HG03521 (cell line): Measurements from ENCODE around the gene SAMD7.

ENCODE experiments used
- ATAC-seq: cut with Tn5 transposase; IDR thresholded peaks from one replicate; pipeline ENCODE4 v1.9.1; 2021; ENCODE audit warnings: mild to moderate bottlenecking, moderate library complexity; ENCODE audit not compliant: unreplicated experiment

The SAMD7 gene

DNA sequence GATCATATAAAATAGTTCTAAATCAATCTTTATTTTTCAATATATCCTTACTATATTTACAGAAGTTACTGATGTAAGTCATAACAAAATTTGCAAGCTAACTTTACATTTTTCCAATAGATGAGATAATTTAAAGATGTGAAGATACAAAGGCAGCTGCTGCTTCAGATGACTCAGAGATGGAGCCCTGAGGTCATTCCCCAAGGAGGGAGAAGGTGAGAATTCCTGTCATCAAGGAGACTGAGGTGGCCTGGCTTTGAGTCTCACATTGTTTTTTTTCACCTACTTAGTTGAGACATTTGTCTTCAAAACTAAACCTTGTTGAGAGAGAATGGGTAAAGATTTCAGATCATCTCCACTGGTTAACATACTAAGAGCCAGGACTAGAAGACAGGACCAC, 3.9 kb upstream of the SAMD7 start:
- no peak for ATAC-seq

DNA sequence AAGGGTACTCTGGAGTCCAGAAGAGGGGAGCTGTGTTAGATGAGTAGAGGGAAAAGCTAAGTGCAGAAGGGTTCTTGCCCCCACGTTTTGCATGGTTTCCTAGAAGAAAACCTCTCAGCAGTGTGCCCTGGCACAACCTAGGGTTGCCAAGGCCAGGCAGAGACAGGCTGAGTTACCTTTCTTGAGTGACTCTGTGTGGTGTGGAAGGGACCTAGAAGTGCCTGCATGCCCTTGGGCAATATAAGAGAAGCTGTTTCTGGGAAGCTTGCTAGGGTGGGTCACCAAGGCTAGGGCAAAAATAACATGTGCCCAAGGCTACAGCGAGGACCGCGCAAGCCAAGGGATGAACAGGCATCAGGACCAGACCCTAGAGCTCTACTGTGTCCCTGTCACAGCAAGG, 3.4 kb upstream of the SAMD7 start:
- no peak for ATAC-seq

DNA sequence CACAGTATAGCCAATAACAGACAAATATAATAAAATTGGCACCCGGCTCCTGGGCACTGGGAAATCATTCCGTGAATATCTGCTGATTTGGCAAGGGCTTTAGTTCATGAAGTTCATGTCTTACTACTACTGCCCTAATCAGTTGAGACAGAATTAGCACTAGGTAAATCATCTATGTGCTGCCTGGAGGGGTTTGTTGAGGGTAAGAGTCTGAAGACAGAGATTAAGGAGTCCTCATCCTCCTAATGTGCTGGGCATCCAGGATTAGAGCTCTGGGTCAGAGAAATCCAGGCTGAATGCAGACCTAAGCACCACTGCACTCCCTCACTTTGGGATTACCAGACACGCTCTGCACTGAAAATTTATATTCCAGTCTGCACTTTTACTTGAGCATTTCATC, 2.0 kb downstream of the SAMD7 start:
- ATAC-seq = no peak

DNA sequence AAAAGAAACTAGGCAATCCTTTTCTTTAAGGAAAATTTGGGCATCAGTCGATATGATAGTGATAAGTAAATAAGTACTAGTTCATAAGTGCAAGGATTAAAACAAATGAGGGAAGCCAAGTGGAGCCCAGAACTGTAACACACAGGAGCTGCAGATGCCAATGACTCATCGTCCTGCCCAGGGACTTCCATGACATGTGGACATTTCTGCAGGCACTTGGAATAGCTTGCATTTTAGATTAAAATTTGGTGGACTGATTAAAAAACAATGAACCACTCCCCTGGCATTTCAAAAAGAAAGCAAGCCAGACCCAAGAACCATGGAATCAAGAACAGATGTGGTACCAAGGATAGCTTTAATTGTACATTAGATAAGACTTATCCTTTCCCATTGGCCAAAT, 2.9 kb downstream of the SAMD7 start:
- ATAC-seq = no peak

DNA sequence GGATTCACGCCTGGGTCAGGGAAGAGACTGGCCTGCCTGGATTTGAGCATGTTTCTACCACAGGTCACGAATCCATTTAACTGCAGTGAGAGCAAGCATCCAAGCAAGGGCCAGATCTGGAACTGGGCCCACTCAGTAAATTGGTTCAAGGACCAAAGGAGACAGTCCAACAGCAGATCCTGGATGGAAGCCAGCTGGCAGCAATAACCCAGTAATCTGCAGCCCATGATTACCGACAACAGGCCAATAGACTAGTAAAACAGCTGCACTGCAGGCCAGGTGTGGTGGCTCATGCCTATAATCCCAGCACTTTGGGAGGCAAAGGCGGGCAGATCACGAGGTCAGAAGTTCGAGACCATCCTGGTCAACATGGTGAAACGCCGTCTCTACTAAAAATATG, 11.8 kb downstream of the SAMD7 start:
- no peak for ATAC-seq

DNA sequence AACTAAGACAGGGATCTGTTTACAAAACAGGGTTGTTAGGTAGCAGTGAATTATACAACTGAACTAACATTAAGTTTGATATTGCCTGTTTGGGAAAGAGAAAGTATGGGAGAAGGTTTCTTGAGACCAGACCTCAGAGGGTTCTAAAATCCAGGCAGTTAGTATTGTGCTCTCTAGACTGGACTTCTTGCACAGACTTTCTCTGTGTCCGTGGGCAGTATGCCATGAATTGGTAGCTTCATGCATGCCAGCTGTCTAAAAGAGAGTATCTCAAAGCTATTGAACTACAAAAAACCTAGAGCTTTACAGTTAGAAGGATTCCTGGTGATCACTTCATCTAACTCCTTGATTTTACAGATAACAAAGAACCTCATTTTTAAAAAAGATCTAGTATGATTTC, 12.5 kb downstream of the SAMD7 start:
- no peak for ATAC-seq

DNA sequence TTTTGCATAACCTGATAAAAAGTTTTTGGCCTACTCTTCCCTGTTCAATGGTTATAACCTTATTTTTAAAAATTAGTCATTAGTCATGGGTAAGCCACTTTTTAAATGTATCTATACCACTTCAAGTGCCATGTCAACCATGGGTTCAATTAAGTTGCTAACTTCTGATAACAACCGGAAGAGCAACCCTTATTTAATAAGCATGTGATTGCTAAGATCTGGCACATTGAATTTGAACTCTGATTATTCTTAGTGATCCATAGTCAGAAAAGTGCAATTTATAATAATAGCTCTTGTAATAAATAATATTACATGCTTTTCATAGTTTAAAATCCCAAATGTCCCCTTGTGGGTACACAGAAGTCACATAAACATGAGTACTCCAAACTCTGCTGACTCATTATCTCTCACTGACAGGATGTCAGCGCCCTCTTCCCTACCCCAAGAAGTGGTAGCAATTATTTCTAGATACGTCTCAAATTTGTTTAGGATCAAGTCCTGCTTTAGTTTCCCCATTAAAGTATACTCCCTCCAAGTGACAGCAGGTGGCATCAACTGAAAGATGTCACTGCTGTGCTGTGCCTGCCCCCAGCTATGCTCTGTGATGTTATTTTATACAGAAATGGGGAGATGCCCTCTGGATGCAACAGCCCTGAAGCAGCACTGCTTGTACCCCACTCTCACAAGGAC, 18.6 kb downstream of the SAMD7 start:
- no peak for ATAC-seq

DNA sequence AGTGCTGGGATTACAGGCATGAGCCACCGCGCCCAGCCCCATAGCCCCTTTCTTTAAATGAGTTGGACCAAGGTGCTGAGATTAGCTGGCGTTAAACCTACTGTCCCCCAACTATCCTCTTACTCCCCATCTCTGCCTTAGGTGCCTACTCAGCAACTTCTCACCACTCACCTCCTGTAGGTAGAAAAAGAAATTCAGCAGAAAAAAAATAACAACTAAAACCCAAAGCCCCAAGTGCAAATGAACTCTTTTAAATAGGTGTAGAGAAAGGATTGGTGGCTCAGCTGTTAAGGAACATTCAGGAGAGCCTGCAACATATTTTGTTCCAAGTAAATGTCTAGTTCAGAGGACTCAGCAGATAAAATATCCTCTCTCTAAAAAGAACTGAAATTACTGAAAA, 19.5 kb downstream of the SAMD7 start:
- ATAC-seq = no peak

DNA sequence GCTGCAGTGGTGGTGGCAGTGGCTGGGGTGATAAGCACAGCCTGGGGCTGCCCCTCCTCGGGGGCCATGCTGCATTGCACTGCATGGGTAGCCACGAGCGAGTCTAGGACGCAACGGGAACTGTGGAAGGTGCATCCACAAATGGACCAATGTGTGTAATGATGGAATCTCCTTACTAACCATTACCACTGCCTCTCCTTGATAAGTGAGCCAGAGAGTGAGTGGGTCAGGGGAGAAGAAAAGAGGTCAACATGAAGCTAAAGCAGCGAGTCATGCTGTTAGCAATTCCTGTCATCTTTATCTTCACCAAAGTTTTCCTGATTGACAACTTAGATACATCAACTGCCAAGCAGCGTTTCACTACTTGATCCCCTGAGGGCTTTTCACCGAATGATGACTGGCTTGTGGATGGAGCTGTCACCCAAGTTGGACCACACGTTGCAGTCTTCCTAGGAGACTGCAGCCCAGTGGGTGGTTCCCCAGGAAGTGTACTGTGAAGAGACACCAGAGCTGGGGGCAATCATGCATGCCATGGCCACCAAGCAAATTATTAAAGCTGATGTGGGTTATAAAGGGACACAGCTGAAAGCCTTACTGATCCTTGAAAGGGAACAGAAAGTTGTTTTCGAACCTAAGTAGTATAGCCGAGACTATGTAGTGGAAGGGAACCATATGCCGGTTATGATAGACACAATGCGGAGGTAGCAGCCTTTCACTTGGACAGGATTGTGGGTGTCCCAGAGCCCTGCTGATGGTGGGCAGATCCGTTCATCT, 20.6 kb downstream of the SAMD7 start:
- peak; percentile 93 for ATAC-seq

DNA sequence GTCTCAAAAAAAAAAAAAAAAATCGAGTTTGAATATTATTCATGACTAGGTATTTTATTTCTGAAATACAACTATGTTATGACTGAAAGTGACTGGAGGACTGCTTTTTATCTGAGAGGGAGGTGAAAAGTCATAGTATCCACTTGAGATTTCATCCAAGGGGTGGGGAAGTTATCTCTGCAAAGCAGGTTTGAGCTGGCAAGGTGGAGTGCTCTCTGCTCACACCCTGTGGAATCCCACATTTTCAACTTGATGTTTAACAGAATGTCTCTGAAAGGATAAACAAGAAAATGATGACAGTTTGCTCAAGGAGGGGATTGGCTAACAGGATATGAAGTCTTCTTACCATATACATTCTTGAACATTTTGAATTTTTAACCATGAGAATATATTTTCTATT, 27.9 kb downstream of the SAMD7 start:
- no peak for ATAC-seq

DNA sequence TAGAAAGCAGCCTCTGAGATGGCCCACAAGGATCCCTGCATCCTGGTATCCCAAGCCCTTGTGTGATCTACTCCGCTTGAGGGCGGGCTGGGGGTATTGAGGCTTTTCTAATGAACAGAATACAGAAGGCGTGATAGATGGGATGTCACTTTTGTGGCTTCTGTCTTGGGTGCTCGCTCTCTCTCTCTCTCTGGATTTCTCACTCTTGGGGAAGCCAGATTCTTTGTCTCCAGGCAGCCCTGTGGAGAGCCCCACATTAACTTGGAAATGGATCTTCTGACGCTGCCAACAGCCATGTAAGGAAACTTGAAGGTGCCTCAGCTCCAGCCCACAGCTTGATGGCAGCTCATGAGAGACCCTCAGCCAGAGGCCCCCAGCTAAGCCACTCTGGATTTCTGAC, 28.4 kb downstream of the SAMD7 start:
- no peak for ATAC-seq

DNA sequence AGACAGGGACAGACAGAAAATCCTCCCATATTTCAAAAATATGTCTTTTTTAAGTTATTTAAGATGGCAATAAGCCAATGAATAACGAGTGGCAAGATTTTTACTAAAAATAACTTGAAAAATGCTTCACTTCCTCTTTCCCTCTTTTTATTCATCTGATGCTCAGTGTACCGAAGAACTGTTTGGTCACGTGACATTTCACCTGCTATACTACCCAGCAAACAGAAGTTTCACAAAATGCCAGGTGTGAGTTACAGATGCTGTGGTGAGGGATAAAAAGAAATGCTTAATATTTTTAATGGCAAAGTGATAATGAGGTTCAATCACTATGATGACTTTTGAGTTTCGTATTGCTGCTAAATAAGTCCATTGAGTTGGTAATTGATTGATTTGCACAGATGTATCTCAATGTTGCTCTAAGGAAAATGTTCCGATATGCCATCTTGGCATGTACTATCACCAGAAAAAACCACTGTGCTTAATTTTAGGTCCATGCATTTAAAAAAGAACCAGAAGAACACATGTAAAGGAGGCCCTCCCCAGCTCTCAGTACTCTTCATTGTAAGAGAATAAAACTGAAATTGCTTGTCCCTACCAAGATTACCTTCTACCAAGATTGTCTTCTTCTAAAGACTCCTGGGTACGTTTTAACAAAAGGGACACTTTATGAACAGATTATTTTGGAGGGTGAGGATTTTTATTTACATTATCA, 29.3 kb downstream of the SAMD7 start:
- peak; percentile 70 for ATAC-seq

DNA sequence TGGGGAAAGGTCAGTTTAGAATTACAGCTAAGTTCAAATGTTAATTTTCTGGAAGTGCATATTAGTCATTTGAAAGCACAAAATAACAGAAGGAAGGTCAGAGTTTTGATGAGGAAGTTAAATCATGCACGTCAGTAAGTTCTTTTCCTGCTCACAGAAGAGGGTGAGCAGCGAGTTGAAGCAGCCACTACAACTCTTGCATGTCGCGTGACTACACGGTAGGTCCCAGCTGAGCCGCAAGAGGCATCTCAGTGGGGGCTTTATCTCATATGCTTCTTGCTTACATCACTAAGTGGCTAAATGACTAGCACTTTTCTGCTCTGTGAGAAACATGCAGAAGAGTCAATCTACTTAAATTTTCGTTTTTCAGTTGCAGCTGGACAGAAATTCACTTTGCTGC, 33.9 kb downstream of the SAMD7 start:
- ATAC-seq = peak; percentile 83

DNA sequence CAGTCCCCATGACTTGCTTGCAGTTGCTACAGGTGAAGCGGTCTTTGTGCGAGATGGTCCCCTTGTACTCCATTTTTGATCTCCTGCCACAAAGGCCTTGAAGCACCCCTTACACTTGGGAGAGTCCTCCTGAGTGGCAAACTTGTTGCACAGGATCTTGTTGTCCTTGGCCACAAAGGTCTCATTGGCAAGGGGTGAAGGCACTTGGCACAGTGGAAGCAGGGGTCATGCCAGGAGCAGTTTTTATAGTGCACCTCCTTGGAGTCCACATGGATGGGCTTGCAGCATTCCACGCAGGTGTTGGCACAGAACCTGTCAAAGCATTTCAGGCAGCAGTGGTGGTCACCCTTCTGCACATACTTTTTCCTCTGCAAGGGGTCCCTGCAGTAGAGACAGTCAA, 35.0 kb downstream of the SAMD7 start:
- no peak for ATAC-seq

DNA sequence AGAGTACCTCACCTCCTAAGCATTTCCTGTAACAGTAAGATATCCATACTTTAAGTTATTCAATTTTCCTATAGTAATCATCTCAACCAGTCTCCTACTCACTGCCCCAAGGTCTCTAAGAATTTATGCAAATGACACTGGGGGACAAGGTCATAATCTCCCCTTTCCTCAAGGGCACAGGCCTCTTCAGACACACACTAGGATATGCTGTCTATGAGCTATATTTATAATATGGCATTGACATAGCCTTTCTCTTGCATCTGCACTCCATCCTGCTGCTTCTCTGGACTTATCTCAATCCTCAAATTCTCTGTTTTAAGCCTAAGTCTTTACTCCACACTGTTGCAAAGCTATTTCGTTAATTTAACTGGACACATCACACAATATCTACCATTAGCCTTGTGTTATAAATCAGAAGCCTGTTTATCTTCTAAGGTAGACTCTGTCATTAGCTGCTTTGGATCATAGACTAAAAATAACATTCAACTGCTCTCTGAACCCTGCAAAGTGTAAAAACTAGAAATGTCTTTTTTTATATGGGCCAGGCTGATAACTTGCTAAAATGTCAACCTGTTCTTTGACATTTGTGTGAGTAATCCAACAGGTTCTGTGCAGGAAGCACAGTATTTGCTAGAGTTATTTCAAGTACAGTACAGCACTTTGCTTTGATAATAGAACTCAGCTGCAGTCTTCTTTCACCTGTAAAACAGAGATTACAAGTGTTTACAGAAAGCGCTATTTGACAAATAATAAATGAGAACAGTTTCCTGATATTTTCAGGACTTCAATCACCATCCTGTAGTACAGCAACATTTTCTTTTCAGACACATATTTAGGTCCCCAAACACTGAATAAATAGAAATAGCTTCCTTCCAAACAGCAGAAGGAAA, 37.4 kb downstream of the SAMD7 start:
- no peak for ATAC-seq

DNA sequence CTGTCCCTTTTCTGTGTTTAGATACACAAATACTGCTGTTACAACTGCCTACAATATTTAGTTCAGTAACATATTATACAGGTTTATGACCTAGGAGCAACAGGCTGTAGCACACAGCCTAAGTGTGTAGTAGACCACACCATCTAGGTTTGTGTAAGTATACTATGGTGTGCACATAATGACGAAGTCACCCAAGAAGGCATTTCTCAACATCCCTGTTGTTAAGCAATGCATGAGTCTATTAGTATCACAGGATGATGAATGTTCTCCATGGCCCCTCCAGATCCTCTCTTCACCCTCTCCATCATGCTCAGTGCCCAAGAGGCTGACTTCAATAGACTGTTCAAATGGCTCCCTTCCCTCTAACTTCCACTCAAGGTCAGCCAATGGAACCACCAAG, 40.7 kb downstream of the SAMD7 start:
- ATAC-seq = no peak

DNA sequence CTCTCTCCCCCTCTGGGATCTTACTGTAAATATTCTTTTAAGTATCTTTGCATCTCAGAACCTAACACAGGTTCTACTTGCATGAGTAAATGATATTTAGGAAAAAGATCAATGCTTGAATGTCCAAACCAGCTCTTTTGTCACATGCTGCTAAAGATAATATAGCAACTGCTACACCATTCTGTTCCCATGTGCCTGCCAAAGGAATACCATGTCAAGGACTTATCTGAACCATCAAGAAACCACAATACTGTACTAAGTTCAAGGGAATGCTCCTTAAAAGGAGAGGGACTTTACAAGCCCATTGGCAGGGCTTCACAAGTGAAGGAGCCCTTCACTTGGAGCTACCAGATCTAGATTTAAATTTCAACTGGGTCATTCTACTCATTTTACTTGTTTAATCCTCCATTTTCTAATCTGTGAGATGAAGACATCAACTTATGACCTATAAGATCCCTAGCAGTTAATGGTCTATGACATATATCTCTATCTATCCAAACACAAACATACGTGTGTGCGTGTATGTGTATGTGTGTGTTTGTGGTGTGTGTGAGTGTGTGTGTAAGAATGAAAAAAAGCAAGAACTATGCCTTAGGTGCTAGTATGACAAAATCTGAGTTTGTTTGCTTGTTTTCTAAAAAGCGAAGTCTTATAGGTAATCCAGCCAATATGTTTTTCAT, 42.2 kb downstream of the SAMD7 start:
- peak; percentile 21 for ATAC-seq

DNA sequence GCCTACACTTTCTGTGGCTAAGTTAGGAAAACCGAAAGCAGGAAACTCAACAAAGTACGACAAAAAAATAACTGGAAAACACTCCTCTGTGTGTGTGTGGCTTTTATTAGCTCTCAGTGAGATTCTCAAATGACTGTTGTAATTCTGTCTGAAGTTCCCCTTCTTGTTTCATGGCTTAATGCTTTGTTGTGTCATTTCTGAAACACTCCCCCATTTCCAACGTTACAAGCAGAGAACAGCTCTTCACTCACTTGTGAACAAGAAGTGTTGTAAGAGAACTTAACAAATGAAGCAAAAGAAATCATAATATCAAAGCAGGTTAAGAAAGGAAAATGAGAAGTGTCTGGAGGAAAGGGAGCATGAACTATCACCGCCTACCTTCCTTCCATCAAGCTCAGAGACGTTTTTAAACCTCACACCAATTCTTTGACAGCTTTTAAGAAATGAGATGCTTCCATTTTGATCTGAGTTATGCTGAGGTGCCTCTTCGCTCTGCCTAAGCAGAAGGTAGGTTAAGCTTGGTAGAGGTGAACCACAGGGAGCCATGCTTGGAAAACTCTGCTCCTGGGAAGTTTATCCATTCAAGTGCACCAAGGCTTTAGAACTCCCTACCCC, 42.9 kb downstream of the SAMD7 start:
- ATAC-seq = peak; percentile 71

DNA sequence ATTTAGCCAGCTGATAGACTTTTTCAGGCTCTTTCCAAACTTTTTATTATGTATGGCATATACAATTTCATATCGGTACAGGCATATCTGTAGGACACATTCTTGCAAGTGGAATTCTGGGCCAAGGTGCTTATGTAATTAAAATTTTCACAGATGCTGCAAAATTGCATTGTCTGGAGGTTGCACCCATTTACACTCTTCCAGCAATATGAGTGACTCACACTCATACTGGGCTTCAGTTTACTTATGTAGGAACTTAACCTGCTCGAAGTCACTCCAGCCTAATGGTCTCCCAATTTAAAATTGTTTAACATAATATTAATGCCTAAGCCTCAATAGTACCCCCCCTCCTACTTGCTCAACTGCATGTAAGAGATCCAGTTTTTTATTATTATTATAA, 44.0 kb downstream of the SAMD7 start:
- no peak for ATAC-seq

DNA sequence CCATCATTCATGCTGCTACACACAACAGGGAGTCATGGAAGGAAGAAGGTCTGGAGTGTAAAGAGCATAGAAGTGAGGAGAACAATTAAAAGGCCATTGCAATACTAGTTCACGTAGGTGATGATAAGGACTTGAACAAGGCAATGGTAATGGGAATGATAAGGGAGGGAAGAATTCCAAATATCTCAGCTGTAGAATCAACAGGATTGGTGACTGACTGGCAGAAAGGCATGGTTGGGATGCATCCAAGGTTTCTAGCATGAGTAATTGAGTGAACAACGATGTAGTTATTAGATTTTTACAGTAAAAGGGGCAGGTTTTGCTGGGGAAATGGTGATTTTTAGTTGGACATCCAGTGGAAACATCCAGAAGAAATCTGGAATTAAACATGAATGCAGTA, 52.8 kb downstream of the SAMD7 start:
- no peak for ATAC-seq
